D721Med (cell line): Measurements from ENCODE around the gene PPP4R4.

Experiments used
- DNase-seq: peaks from one replicate; pipeline ENCODE4 v3.0.0; 2011; ENCODE audit warnings: low spot score; ENCODE audit not compliant: insufficient read length
- FAIRE-seq: peaks from 2 replicates; lab custom pipeline; 2011; peaks lifted over from hg19 to GRCh38; lab: Jason Lieb, UNC
- TF ChIP-seq, protein P1 (sequence below): IDR thresholded peaks from 2 replicates; pipeline ENCODE4 v1.5.1; 2012; ENCODE audit warnings: mild to moderate bottlenecking, control low read depth; ENCODE audit not compliant: insufficient read depth; ENCODE audit errors: missing control alignments

Gene PPP4R4

DNA sequence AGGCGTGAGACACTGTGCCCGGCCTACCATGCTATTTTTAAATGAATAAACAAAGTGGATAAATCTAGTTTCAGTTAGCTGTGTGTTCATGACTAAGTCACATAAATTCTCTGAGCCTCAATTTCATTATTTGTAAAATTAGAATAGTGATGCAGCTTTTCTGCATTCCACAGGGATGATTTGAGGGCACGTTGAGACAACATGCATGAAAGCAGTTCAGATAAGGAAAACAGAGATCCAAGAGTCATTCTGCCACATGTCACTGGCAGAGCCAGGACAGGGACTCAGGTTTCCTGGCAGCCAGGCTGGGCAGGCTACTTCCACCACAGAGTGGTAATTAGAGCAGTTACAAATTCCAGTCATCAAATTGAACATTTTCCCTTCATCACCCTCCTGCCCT is 2.9 kb upstream of the PPP4R4 start:
- TF ChIP-seq, protein P1, sequence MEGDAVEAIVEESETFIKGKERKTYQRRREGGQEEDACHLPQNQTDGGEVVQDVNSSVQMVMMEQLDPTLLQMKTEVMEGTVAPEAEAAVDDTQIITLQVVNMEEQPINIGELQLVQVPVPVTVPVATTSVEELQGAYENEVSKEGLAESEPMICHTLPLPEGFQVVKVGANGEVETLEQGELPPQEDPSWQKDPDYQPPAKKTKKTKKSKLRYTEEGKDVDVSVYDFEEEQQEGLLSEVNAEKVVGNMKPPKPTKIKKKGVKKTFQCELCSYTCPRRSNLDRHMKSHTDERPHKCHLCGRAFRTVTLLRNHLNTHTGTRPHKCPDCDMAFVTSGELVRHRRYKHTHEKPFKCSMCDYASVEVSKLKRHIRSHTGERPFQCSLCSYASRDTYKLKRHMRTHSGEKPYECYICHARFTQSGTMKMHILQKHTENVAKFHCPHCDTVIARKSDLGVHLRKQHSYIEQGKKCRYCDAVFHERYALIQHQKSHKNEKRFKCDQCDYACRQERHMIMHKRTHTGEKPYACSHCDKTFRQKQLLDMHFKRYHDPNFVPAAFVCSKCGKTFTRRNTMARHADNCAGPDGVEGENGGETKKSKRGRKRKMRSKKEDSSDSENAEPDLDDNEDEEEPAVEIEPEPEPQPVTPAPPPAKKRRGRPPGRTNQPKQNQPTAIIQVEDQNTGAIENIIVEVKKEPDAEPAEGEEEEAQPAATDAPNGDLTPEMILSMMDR: no peak
- no peak for DNase-seq
- no peak for FAIRE-seq

DNA sequence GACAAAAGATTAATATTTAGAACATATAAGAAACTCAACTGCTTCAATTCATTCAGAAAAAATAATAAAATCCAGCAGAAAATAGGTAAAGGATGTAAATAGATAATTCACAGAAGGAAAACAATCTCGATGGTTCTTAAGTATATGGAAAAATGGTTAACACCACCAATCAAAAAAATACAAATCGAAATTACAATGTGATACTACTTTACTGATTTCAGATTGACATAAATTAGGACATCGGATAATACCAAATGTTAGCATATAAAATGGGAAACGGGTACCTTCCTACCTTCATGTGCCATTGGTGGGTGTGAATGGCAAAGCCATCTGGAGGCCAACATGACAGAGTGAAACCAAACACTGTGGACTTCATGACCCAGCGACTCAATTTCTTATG is 1.6 kb upstream of the PPP4R4 start:
- TF ChIP-seq, protein P1: no peak
- no peak for FAIRE-seq
- DNase-seq: no peak

DNA sequence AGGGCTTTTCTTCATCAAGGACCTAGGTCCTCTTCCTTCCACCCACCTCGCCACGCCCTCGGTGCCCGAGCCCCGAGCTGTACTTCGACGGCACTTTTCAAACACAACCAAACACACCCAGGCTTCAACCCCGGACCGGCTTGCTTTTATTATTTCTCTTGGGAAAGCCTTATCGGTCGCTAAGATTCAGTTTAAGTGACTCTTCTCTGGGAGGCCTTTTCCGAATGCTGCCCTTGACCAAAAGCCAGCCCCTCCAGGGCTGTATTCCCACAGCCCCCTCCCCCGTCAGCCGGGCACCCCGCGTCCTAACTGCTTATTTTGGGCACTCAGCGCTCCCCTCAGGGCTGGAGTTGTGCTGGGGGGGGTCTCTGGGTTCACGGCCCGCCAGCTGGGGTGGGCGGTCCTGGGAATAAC is 644 bp upstream of the PPP4R4 start:
- TF ChIP-seq, protein P1: no peak
- DNase-seq (no peak), FAIRE-seq (no peak)

DNA sequence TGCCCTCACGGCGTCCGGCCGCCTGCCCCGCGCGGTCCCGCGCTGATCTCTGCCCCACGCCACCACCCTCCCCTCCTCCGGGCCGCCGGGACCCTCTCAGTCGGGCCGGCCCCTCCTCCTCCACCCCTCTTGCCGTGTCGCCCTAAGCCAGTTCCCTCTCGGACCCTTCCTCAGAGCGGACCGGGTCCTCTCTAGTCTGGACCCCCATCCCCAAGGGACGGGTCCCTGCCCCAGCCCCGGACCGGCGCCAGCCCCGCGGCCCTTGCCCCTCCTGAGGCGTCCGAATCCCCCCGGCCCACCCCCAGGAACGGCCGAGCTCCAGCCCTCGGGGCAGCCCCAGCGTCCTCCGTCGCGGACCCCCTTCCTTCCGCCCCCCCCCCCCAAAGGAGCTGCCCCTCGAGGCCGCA is 485 bp downstream of the PPP4R4 start:
- DNase-seq (no peak), FAIRE-seq (no peak)
- TF ChIP-seq, protein P1: no peak

DNA sequence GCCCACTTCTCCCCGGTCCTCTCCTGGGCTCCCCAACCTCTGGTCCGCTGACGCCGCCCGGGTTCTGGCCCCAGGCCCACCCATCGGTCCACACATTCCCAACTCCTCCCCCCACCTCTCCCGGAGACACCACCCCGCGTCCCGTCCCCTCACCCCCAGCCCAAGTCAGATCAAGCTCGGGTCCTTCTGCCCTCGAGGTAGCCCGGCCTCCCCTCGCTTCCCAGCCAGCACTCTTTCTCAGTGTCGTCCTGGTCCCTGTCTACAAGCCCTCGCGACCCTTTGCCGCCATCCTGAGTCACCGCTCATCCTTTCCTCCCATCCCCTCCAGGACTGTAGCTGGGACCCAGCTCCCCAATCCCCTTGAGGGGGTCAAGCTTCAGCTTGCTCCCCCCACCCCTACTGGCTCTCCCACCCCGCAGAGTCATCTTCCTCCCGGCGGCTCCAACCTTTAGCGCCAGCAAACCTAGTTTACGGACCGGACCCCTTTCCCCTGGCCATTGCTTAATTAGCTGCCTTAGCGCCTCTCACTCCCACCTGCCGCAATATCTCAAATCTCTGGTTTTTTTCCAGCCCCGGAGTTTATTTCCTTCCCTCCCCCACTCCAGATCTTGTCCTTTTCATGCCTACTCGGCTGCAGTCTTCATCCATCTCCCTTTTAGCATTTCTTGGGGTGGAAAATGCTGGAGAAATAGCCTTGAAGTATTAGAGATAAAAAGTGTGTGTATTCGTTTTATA is 1.1 kb downstream of the PPP4R4 start:
- FAIRE-seq: peak; percentile 38
- no peak for DNase-seq
- TF ChIP-seq, protein P1: no peak

DNA sequence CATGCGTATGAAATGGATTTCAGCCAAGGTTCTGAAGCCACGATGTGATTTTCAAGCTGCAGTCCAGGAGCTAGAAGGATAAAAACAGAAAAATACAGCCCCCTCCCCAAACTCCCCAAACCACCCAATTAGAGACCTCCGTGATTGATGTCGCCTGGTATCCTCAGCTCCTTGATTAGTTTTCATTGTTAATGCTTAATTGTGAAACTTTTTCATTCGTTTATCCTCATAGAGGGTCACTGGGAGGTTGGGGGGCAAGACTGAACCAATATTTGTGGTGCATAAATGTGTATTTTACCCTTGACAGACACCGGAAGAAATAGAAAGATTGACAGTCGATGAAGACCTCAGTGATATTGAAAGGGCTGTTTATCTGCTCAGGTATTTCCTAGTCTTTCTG is 1.6 kb downstream of the PPP4R4 start:
- TF ChIP-seq, protein P1: no peak
- FAIRE-seq: peak; percentile 16
- no peak for DNase-seq

DNA sequence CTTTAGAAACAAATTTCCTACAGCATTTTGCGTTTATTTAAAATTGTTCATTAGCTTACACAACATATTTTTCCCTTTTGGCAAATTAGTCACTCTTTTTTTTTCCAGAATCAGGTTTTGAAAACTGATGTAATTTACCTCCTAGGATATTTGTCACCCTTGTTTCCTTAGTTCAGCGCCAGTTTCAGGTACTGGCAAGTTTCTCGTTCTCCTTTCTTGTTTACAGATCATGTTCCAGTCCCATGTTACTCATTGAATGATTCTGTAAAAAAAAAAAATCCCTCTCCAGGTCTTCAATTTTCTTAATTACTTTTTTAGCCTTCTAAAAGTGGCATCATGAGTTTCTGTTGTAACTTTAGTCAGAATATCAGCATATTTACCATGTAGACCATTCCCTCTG is 2.7 kb downstream of the PPP4R4 start:
- TF ChIP-seq, protein P1: no peak
- DNase-seq: no peak
- peak; percentile 58 for FAIRE-seq
